Immature natural killer cell (primary cell): ENCODE results near the gene STX11. TPM values are rescaled to one million over a fixed set of nuclear protein-coding genes. Genes with fewer than 3 reads are reported as not detected.

Experiments
- DNase-seq, 3 donors: peaks; one replicate each; pipeline ENCODE4 v3.0.0; 2022; ENCODE audit warnings: mixed read lengths in 1 of 3
- H3K27ac Mint-ChIP-seq, 6 donors: one replicate each; pipeline ENCODE4 v1.8.0; 2020; ENCODE audit warnings: mixed read lengths in 6 of 6, mild to moderate bottlenecking in 5 of 6, inconsistent platforms in 4 of 6, moderate library complexity in 3 of 6
- H3K27me3 Mint-ChIP-seq, 3 donors: one replicate each; pipeline ENCODE4 v1.8.0; 2020 to 2021; ENCODE audit warnings: low read depth in 3 of 3, mild to moderate bottlenecking in 3 of 3, mixed read lengths in 3 of 3, moderate library complexity in 3 of 3, inconsistent platforms in 1 of 3
- H3K36me3 Mint-ChIP-seq, 3 donors: one replicate each; pipeline ENCODE4 v1.8.0; 2020; ENCODE audit warnings: mixed read lengths in 3 of 3, inconsistent platforms in 2 of 3, mild to moderate bottlenecking in 2 of 3
- H3K4me1 Mint-ChIP-seq, 2 donors: one replicate each; pipeline ENCODE4 v1.8.0; 2020; ENCODE audit warnings: inconsistent platforms in 2 of 2, mild to moderate bottlenecking in 2 of 2, mixed read lengths in 2 of 2, moderate library complexity in 1 of 2
- H3K4me3 Mint-ChIP-seq, 5 donors: one replicate each; pipeline ENCODE4 v1.8.0; 2020; ENCODE audit warnings: mild to moderate bottlenecking in 5 of 5, mixed read lengths in 5 of 5, inconsistent platforms in 3 of 5, moderate library complexity in 3 of 5
- H3K9me3 Mint-ChIP-seq, 6 donors: one replicate each; pipeline ENCODE4 v1.8.0; 2020; ENCODE audit warnings: mild to moderate bottlenecking in 6 of 6, mixed read lengths in 6 of 6, inconsistent platforms in 4 of 6, moderate library complexity in 3 of 6
- polyA plus RNA-seq, 3 donors: library from polyadenylated mRNA; unstranded; fragments of 300-500 nt; fragmentation: Illumina TruSeq; gene quantifications; one replicate each; pipeline ENCODE4 v1.2.3, GENCODE V29; 2021

The STX11 gene
- polyA plus RNA-seq, 3 donors from 2014 or later, result 28.7 to 42.6 (median 36.0) TPM

DNA sequence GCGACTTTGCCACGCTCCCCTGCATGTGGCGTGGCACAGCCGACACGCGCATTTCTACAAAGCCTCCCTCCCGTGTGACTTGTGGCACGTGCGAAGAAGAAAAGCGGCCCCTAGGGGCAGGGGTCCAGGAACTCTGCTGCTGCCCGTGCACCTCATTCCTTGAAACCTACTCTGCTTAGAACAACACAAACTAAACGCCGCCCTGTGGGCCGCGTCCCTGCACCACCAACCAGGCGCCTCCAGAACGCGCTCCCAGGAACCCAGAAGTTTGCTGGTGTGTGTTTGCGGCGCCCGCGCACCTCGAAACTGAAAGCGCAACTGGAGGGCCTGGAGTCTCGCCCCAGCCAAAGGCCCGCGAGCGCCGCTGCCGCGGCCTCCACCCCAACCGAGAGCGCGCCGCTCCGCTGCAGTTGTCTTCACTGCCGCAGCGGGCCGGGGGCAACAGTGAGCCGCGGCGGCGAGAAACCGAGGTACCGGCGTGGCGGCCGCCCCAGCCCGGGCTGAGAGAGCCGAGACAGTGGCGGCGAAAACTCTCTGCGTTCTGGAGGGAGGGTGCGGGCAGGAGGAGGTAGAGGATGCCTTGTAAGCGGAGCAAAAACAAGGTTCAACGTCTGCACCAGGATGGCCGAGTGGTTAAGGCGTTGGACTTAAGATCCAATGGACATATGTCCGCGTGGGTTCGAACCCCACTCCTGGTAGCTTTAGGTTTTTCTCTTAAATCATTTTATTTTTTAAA is 65.8 kb downstream of the STX11 start:
- peak overlapping the region; percentile 89 to 100 (median 97) for H3K27ac Mint-ChIP-seq

DNA sequence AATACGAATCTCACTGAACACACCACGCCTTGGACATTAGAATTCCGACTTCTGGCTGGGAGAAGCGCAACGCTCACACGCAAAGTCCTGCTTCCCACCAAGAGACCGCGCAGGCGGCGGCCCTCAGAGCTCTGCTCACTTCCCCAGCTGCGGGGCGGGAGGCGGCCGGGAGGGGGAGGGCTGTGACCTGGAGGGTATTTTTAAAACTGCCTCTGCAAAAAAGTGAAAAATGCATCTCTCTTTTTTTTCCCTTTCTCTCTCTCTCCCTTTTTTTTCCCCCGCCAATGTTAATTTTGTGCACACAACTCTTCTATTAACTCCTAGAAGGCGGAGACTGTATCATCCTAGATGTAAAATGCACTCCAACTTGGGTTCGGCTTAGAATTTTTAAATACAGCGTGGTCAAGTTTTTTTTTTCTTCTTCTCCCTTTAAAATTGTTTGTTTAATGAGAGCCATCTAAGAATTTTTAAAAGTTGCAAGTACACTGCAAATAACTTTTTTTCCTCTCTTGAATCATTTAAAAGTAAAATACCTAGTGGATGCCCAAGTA is 66.4 kb downstream of the STX11 start:
- peaks cover 0 to 5% (median 2%) of the 10 kb centered on the region in 6 donors for H3K9me3 Mint-ChIP-seq
- peaks cover 0 to 4% (median 0%) of the 10 kb centered on the region in 3 donors for H3K36me3 Mint-ChIP-seq
- peak overlapping the region; percentile 87 to 98 (median 93) for H3K4me3 Mint-ChIP-seq
- peaks cover 22 to 25% (median 22%) of the 10 kb centered on the region in 3 donors for H3K27me3 Mint-ChIP-seq
- H3K27ac Mint-ChIP-seq, result peak overlapping the region; percentile 89 to 100 (median 97)
- DNase-seq, result no peak
- peaks cover 43 to 47% of the 10 kb centered on the region in 2 donors for H3K4me1 Mint-ChIP-seq

More for the DNA sequence above, 65.8 kb downstream of the STX11 start:
- H3K4me1 Mint-ChIP-seq, result peaks cover 43 to 47% of the 10 kb centered on the region in 2 donors
- H3K36me3 Mint-ChIP-seq, result peaks cover 0 to 4% (median 0%) of the 10 kb centered on the region in 3 donors
- H3K4me3 Mint-ChIP-seq, result peak overlapping the region; percentile 87 to 98 (median 93)
- peak; percentile 95 to 96 (median 96) for DNase-seq
- peaks cover 22 to 29% (median 22%) of the 10 kb centered on the region in 3 donors for H3K27me3 Mint-ChIP-seq
- peaks cover 0 to 5% (median 2%) of the 10 kb centered on the region in 6 donors for H3K9me3 Mint-ChIP-seq

DNA sequence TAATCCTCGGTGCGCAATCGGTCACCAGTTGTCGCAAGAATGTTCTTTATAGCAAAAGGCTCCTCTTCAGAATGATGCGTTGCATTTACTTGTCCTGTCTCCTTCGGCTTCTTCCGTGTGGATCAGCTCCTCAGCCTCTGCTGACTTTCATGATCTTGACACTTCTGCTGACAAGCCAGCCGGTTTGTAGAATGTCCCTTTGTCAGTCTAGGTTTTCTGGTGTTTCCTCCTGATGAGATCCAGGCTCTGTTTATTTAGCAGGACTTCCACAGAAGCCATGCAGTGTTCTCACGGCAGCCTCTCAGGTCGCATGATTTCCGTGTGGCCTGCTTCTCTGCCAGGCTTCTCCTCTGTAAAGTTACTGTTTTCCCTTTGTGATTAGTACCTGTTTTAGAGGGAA is 66.9 kb downstream of the STX11 start:
- Mint-ChIP-seq H3K9me3 (peaks cover 0 to 5% (median 2%) of the 10 kb centered on the region in 6 donors), H3K27me3 (peaks cover 22 to 25% (median 22%) of the 10 kb centered on the region in 3 donors), H3K4me3 (peak overlapping the region; percentile 87 to 98 (median 93)), H3K36me3 (peaks cover 0 to 4% (median 0%) of the 10 kb centered on the region in 3 donors), H3K27ac (peak overlapping the region in 5 of 6 donors; percentile 59 to 100 (median 98)), H3K4me1 (peaks cover 43 to 47% of the 10 kb centered on the region in 2 donors)
- no peak for DNase-seq

DNA sequence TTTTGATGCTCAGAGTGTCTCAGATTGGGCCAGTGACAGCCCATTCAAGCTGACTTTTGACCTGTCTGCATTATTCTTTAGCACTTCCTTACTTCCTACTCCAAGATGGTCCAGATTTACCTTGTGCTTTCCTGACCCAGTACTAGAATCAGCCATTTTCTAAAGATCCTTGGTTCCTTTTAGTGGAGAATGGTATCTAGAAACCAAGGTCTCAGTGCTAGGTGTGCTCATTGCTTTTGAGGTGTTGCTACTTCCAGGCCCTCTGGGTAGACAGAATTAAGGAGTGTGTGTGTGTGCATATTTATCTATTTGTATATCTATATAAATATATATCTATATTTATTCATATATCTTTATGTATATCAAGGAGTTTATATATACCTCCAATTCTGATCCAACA is 67.5 kb downstream of the STX11 start:
- Mint-ChIP-seq H3K4me3 (peak overlapping the region in 4 of 5 donors; percentile 19 to 98 (median 91)), H3K27me3 (peaks cover 22 to 25% (median 22%) of the 10 kb centered on the region in 3 donors), H3K4me1 (peaks cover 43 to 47% of the 10 kb centered on the region in 2 donors), H3K36me3 (peaks cover 0 to 4% (median 0%) of the 10 kb centered on the region in 3 donors), H3K9me3 (peaks cover 0 to 5% (median 2%) of the 10 kb centered on the region in 6 donors), H3K27ac (peak overlapping the region in 4 of 6 donors; percentile 8 to 98 (median 50))
- no peak for DNase-seq

DNA sequence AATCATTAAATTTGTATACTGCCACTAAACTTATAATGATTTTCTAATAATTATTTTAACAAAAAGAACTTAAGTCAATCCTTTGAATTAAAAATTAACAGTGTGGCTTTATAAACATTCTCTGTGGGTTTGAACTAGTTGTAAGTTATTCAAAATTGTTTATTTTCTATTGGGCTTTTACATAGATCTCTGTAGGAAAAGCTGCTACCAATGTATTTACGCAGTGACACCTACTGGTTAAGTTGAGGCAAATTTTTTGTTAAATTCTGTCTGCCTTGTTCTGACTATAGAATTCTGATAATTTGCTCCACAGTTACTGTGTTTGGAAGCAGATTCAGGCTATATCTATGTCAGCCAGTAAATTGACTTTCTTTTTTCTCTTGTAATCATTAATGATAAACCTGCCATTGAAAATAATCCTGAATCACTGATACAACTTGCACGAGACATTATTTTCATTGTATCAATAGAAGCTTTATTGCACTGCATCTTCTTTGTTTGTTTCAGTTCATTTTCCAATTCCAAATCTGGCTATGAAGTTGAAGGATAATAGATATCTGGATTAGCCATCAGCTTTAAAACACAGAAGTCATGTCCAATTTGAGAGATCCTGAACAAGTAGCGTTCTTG is 68.9 kb downstream of the STX11 start:
- H3K4me1 Mint-ChIP-seq, result peaks cover 41 to 47% of the 10 kb centered on the region in 2 donors
- peaks cover 0 to 4% (median 0%) of the 10 kb centered on the region in 3 donors for H3K36me3 Mint-ChIP-seq
- peak; percentile 41 to 58 (median 55) for DNase-seq
- H3K9me3 Mint-ChIP-seq, result peaks cover 0 to 5% (median 2%) of the 10 kb centered on the region in 6 donors
- H3K4me3 Mint-ChIP-seq, result peak overlapping the region in 2 of 5 donors; percentile 11 to 53
- H3K27ac Mint-ChIP-seq, result peak overlapping the region in 1 of 6 donors; percentile 37
- peaks cover 22 to 25% (median 22%) of the 10 kb centered on the region in 3 donors for H3K27me3 Mint-ChIP-seq

DNA sequence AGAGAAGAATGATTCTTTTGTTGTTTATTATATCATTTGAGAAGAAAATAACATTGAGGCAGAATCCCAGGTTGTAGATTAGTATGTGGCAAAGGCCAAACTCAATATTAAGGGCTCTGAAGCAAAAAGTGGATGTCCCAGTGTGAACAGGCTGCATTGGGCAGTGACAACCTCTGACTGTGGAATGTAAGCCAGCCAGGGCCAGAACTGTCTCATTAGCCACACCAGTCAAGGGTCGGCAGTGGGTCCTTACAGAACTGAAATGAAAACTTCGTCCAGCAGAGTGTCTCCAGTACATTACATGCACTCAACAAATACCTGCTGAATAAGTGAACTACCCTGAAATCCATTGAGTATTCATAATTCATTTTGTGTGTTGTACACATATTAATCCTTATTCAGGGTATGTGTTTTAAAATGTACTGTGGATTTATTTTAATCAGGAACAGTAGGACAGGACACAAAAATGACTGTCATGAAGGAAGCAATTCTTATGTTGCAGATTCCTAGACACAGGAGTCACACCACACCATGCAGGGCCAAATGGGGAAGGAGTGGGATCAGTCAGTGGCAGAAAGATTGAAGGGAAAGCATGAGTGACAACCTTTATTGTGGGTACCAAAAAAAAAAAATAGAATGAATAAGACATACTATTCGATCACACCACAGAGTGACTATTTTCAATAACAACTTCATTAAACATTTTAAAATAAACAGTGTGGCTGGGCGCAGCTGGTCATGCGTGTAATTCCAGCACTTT is 69.9 kb downstream of the STX11 start:
- Mint-ChIP-seq H3K27me3 (peaks cover 20 to 24% (median 21%) of the 10 kb centered on the region in 3 donors), H3K4me1 (peaks cover 35 to 42% of the 10 kb centered on the region in 2 donors), H3K4me3 (no peak overlapping the region), H3K9me3 (peaks cover 0 to 5% (median 2%) of the 10 kb centered on the region in 6 donors), H3K36me3 (peaks cover 0 to 7% (median 4%) of the 10 kb centered on the region in 3 donors), H3K27ac (no peak overlapping the region)
- no peak for DNase-seq

DNA sequence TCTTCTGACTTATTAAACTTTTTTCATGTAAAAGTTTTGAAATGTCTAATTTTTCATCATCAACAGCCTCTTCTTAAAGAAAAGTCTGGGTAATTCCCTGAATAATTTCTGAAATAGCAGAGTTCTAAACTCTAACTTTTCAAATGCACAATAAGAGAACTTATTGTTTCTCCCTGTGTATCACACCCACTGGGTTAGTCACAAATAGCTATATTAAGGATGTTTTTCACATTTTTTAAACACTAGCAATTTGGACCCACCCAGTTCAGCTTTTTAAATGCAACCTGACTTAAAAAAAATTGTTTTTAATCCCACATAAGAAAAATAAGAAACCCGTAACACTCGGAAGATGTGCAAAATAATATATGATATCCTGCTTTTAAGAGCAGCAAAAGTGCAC is 73.4 kb downstream of the STX11 start:
- Mint-ChIP-seq H3K9me3 (no peaks in the 10 kb centered on the region), H3K4me1 (peaks cover 3 to 7% of the 10 kb centered on the region in 2 donors), H3K36me3 (peaks cover 0 to 7% (median 0%) of the 10 kb centered on the region in 3 donors), H3K27ac (no peak overlapping the region), H3K4me3 (no peak overlapping the region), H3K27me3 (peaks cover 0 to 2% (median 0%) of the 10 kb centered on the region in 3 donors)
- no peak for DNase-seq

DNA sequence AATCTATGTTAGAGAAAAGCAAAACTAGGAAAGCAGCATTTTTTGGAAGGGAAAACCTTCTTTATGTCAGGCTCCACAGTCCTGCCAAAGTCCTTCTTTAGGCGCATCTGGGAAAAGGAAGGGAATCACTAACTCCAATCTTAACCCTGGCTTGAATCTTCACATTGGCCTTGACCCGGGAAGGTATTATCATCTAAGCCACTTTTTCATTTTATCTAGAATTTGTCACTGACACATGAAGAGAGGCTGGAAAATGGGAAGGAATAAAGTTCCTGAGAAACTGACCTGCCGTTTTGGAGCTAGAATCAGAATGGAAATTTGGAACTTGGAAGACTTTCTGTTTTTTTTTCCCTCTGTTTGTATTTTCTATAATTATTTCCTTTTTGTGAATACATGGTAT is 81.4 kb downstream of the STX11 start:
- H3K9me3 Mint-ChIP-seq, result no peaks in the 10 kb centered on the region
- no peak overlapping the region for H3K27ac Mint-ChIP-seq
- peaks cover 0 to 1% (median 0%) of the 10 kb centered on the region in 3 donors for H3K27me3 Mint-ChIP-seq

DNA sequence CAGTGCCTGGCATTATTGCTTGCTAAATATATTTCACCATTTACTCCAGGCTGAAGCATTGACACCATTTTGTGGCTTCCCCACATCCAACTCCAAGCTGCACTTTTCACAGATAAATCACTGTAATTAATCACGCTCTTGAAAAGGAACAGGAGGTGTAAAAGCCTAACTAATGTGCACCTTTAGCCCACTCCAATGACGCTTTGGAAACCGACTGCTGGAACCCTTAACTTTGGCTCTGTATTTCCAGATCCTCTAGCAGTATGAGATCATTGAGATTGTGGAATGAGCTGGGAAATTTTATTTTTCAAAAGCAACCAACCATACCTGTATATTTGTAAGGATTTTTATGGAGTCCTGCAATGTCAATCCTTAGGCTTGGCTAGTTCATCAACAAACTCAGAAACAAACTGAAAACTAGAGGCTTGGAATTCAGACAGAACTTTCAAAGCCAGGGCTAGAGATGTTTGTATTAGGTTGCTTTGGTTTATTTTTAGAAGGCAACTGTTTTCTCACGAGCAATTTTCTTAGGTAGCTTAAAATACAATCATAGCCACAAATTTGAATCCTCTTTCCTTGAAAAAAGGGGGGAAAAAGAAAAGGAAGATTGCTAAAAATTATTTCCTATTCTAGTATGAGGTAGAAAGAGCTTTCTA is 82.0 kb downstream of the STX11 start:
- Mint-ChIP-seq H3K9me3 (no peaks in the 10 kb centered on the region), H3K36me3 (no peaks in the 10 kb centered on the region), H3K27ac (no peak overlapping the region), H3K4me1 (no peaks in the 10 kb centered on the region), H3K27me3 (peaks cover 0 to 1% (median 0%) of the 10 kb centered on the region in 3 donors), H3K4me3 (no peak overlapping the region)
- DNase-seq, result no peak

More for the DNA sequence above, 81.4 kb downstream of the STX11 start:
- H3K36me3 Mint-ChIP-seq, result no peaks in the 10 kb centered on the region
- H3K4me3 Mint-ChIP-seq, result no peak overlapping the region
- H3K4me1 Mint-ChIP-seq, result no peaks in the 10 kb centered on the region
- no peak for DNase-seq

DNA sequence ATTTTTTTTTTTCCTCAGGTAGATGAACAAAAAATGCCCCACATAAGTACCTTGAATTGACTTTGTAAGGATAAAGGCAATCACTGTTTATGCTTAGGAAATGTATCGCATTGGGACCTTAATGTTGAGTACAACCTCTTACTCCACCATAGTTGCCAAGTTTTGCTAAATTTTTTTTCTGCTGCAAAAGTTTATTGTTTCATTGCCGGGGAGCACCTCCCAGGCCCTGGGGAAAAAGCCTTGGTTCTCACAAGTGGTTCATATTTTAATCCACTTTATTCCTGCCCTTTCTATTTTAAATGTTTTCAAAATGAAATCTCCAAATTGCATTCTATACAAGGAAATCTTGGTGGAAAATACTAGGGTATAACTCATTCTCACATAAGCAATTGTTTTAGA is 82.5 kb downstream of the STX11 start:
- H3K4me3 Mint-ChIP-seq, result no peak overlapping the region
- no peaks in the 10 kb centered on the region for H3K9me3 Mint-ChIP-seq

DNA sequence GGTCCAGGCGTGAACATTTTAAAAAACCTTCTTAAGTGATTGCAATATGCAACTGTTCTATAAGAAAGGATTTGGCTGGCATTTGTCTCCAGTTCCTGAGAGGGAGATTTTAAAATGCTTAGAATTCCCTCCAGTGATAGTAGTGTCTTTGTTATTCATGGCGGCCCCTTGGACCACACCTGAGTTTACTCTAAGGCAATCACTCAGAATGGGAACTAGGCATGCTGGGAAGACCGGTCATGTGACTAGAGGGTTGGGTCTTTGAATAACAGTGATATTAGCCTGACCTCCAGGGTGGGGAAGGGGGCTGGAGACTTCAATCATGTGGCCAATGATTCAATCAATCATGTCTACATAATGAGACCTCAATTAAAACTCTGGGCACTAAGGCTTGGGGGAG is 84.1 kb downstream of the STX11 start:
- Mint-ChIP-seq H3K4me3 (no peak overlapping the region), H3K36me3 (peaks cover 0 to 3% (median 0%) of the 10 kb centered on the region in 3 donors), H3K27ac (no peak overlapping the region), H3K9me3 (no peaks in the 10 kb centered on the region), H3K27me3 (peaks cover 0 to 1% (median 0%) of the 10 kb centered on the region in 3 donors), H3K4me1 (no peaks in the 10 kb centered on the region)
- no peak for DNase-seq

More for the DNA sequence above, 82.5 kb downstream of the STX11 start:
- no peaks in the 10 kb centered on the region for H3K4me1 Mint-ChIP-seq
- H3K36me3 Mint-ChIP-seq, result no peaks in the 10 kb centered on the region
- no peak for DNase-seq
- H3K27ac Mint-ChIP-seq, result no peak overlapping the region
- peaks cover 0 to 1% (median 0%) of the 10 kb centered on the region in 3 donors for H3K27me3 Mint-ChIP-seq

DNA sequence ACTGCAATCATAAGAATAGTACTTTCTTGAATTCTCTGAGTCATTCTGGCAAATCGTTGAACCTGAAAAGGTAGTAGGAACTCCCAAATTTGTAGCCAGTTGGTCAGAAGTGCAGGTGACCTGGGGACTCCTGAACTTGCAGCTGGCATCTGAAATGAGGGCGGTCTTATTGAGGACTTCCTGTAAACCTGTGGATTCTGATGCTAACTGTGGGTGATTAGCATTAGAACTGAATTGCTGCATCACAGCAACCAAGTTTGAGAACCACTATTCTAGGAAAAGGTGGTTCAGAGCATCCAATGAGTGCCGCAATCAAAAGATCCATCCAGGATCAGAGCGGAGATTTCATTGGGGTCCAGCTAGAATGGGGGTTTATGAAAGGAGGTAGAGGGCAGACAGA is 84.6 kb downstream of the STX11 start:
- Mint-ChIP-seq H3K9me3 (no peaks in the 10 kb centered on the region), H3K4me3 (no peak overlapping the region), H3K27ac (no peak overlapping the region), H3K27me3 (peaks cover 0 to 1% (median 0%) of the 10 kb centered on the region in 3 donors), H3K4me1 (no peaks in the 10 kb centered on the region), H3K36me3 (peaks cover 0 to 3% (median 0%) of the 10 kb centered on the region in 3 donors)
- DNase-seq, result no peak
